Measurements from ENCODE around the gene SNX8. TPM values are rescaled to one million over a fixed set of nuclear protein-coding genes. Genes with fewer than 3 reads are reported as not detected.

SNX8 gene
- total and polyA plus RNA-seq, 8 donors, result 7.1 to 16.1 (median 11.7) TPM

DNA sequence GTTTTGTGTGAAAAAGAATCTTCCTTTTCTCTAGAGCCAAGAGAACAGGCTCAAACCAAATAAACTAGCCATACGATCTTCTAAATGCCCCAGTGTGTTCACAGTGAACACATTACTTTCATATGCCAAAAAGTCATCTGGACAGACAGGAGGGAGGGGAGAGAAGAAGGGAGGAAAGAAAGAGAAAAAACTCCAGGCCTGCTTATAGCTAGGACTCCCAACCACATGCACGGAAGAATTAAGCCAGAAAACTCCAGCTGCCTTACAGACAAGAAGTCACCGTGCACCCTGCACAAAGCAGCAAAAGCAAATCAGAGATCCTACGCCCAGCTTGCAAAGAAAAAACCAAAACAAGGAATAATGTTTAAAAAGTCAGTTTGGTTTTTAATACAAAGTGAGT, 34.3 kb downstream of the SNX8 start:
- intact Hi-C loops (cut with DNase I), result no loop called here
- WGBS, 2 donors, result 72 to 74% methylated on average over 4 of the region's 4 CpGs
- no peak overlapping the region for H3K27ac ChIP-seq
- H3K4me3 ChIP-seq, result no peak overlapping the region
- TF ChIP-seq, protein P1, sequence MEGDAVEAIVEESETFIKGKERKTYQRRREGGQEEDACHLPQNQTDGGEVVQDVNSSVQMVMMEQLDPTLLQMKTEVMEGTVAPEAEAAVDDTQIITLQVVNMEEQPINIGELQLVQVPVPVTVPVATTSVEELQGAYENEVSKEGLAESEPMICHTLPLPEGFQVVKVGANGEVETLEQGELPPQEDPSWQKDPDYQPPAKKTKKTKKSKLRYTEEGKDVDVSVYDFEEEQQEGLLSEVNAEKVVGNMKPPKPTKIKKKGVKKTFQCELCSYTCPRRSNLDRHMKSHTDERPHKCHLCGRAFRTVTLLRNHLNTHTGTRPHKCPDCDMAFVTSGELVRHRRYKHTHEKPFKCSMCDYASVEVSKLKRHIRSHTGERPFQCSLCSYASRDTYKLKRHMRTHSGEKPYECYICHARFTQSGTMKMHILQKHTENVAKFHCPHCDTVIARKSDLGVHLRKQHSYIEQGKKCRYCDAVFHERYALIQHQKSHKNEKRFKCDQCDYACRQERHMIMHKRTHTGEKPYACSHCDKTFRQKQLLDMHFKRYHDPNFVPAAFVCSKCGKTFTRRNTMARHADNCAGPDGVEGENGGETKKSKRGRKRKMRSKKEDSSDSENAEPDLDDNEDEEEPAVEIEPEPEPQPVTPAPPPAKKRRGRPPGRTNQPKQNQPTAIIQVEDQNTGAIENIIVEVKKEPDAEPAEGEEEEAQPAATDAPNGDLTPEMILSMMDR (IDR thresholded peaks at IDR 0.05), result no peak
- H3K4me1 ChIP-seq, result no peaks in the 10 kb centered on the region
- FAIRE-seq (no peak), ATAC-seq (no peak), DNase-seq (no peak)
- H3K27me3 ChIP-seq, result no peaks in the 10 kb centered on the region
- no peaks in the 10 kb centered on the region for H3K9me3 ChIP-seq
- H3K36me3 ChIP-seq, result no peaks in the 10 kb centered on the region

DNA sequence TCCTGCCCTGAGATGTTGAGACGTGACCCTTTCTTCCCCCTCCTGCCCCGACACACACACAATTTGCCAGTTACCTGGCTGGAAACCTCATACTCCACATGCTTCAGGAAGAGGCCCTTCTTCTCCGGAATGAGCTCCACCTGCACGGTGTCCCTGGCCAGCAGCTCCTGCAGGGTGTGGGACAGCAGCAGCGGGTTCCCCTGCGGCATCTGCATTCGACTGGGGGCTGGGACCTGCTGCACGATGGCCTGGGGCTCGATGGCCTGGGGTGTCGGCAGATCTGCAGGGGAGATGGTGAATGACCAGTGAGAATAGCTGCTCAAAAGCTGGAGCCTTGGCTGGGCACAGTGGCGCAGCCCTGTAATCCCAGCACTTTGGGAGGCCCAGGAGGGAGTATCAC, 36.2 kb downstream of the SNX8 start:
- ATAC-seq, result no peak

GRCh38 chr7:2276107-2276506, 38.1 kb downstream of the SNX8 start:
- H3K4me3 ChIP-seq, result no peak overlapping the region
- FAIRE-seq, result no peak
- H3K36me3 ChIP-seq, result no peaks in the 10 kb centered on the region
- ATAC-seq, result peak in 1 of 4 donors; percentile 47
- DNase-seq, result no peak
- TF ChIP-seq, protein P1 (IDR thresholded peaks at IDR 0.05), result no peak
- no peaks in the 10 kb centered on the region for H3K4me1 ChIP-seq
- H3K27me3 ChIP-seq, result no peaks in the 10 kb centered on the region
- WGBS, 2 donors, result 87 to 91% methylated on average over 18 of the region's 18 CpGs
- intact Hi-C loops (cut with DNase I), result no loop called here
- no peaks in the 10 kb centered on the region for H3K9me3 ChIP-seq
- H3K27ac ChIP-seq, result no peak overlapping the region

More for the DNA sequence above, 36.2 kb downstream of the SNX8 start:
- Histone ChIP-seq H3K9me3 (no peaks in the 10 kb centered on the region), H3K4me1 (no peaks in the 10 kb centered on the region), H3K4me3 (no peak overlapping the region), H3K27ac (no peak overlapping the region), H3K27me3 (no peaks in the 10 kb centered on the region), H3K36me3 (no peaks in the 10 kb centered on the region)
- TF ChIP-seq, protein P1 (IDR thresholded peaks at IDR 0.05), result no peak
- no peak for FAIRE-seq
- WGBS, 2 donors, result 88 to 93% methylated on average over 11 of the region's 11 CpGs
- no peak for DNase-seq
- intact Hi-C loops (cut with DNase I), result no loop called here

GRCh38 chr7:2275101-2275500, 39.1 kb downstream of the SNX8 start:
- TF ChIP-seq, protein P1 (IDR thresholded peaks at IDR 0.05), result no peak
- Histone ChIP-seq H3K27ac (no peak overlapping the region), H3K9me3 (no peaks in the 10 kb centered on the region), H3K4me3 (no peak overlapping the region), H3K27me3 (no peaks in the 10 kb centered on the region), H3K4me1 (no peaks in the 10 kb centered on the region), H3K36me3 (no peaks in the 10 kb centered on the region)
- ATAC-seq, result no peak
- no peak for FAIRE-seq
- no peak for DNase-seq
- intact Hi-C loops (cut with DNase I), result no loop called here
- 88 to 89% methylated on average over 18 of the region's 18 CpGs for WGBS, 2 donors

- WGBS, 2 donors, result 75 to 87% methylated on average over 7 of the region's 7 CpGs
- H3K27ac ChIP-seq, result no peak overlapping the region
- H3K27me3 ChIP-seq, result no peaks in the 10 kb centered on the region
- H3K9me3 ChIP-seq, result no peaks in the 10 kb centered on the region
- DNase-seq, result no peak
- no peak overlapping the region for H3K4me3 ChIP-seq
- FAIRE-seq, result no peak
- ATAC-seq, result no peak
- no peaks in the 10 kb centered on the region for H3K4me1 ChIP-seq
- TF ChIP-seq, protein P1 (IDR thresholded peaks at IDR 0.05), result no peak
- intact Hi-C loops (cut with DNase I), result no loop called here
- H3K36me3 ChIP-seq, result no peaks in the 10 kb centered on the region
Measured at GRCh38 chr7:2274666-2275065, 39.6 kb downstream of the SNX8 start.
